GM18505 (cell line): ENCODE measurements around the gene PYM1.
A peak's percentile ranks its signal among the peaks of the same experiment; 100 is the strongest.
"Not testable (repeated sequence)": the region's sequence is repeated elsewhere in the genome, so short reads cannot be mapped to it uniquely, and the experiment has no call there.

Experiments used
- ATAC-seq: cut with Tn5 transposase; IDR thresholded peaks from one replicate; pipeline ENCODE4 v1.9.1; 2021; ENCODE audit not compliant: unreplicated experiment
- POLR2A ChIP-seq: IDR thresholded peaks from 4 replicates; pipeline ENCODE4 v1.6.1; 2011; ENCODE audit warnings: borderline replicate concordance; ENCODE audit not compliant: insufficient read depth, insufficient read length; ENCODE audit errors: extremely low read depth

PYM1 gene

DNA sequence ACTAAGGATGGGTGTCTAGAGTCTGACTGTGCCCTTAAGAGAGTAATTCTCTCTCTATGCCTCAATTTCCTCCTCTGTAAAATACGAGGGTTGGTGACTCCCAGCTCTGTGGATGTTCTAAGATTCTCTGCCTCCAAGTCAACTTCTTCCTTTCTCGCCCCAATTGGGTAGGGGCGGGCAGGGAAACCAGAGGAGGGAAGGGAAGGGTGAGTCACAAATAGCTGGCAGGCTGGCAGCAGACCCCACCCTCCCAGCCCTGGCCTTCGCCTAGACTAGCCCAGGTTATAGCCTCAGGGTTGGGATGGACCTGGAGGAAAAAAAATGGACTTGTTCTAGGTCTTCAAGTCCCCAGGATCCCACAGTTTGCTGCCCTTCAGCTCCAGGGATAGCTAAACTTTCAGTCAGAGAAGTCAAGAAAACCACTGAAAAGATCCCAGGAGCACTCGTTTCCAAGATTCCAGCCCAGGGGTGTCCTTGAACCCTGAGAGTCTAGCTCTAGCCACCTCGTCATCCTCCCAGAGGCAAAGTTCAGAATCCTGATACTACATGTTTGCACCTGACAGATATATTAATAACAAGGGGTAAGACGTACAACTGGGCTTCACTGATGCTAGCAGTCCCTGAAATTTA, 5.6 kb upstream of the PYM1 start:
- TF ChIP-seq POLR2A, result no peak
- no peak for ATAC-seq

GRCh38 chr12:55932551-55932910, 4.8 kb upstream of the PYM1 start:
- peak; percentile 34 for TF ChIP-seq POLR2A
- no peak for ATAC-seq

DNA sequence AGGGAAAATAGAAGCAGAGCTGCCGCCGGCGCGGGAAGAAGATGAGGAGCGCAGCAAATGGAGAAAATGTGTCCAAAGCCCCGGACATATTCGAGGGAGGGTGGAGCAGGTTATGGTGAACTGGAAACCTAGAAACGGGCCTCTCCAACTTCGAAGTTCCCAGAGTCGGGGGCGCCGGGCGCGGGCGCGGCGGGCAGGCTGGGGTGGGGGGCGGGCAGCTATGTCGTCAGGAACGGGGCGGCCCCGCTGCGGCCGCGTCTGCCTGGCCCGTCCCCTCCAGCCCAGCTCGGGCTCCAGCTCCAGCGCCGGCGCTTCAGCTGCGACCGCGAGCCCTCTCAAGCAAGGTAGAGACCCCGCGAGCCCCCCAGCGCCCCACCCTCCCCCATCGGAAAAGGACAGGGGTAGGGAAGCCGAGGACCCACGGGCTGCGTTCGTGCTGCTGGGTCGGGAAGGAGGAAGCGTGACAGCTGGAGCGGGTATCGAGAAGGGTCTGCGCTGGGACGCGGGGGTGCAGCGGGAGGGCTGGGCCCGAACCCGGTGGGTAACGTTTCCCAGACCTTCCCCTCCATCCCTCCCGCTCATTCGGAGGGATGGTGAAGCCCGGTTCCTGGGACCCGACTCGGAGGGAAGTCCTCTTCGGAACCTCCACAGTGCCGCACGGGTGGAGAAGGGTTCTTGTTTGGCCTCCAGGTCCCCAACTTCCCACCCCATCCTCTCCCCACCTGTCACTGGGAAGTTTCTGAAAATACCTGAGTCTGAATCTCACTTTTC, 4.3 kb upstream of the PYM1 start:
- no peak for TF ChIP-seq POLR2A
- no peak for ATAC-seq

DNA sequence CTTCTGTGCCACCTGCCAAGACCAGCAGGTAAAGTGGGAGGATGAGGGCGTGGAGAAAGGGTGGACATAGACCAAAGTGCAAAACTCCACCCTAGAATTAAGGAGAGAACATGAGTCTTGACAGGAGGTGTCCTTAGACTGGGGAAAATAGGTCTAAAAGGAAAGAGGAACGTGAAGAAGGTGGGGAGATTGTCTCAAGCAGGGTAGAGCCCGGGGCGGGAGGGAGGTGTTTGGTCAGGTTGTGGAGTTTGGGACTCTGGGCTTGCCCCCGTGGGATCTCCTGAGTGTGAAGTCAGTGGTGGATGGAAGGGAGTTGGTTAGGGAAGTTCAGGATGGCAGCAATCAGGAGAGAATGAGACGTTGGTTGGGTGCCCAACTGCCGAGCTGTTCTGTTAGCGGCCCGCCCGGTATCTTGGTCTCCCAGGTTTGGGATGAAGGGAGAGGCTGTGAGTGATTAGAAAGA, 3.7 kb upstream of the PYM1 start:
- TF ChIP-seq POLR2A, result no peak

DNA sequence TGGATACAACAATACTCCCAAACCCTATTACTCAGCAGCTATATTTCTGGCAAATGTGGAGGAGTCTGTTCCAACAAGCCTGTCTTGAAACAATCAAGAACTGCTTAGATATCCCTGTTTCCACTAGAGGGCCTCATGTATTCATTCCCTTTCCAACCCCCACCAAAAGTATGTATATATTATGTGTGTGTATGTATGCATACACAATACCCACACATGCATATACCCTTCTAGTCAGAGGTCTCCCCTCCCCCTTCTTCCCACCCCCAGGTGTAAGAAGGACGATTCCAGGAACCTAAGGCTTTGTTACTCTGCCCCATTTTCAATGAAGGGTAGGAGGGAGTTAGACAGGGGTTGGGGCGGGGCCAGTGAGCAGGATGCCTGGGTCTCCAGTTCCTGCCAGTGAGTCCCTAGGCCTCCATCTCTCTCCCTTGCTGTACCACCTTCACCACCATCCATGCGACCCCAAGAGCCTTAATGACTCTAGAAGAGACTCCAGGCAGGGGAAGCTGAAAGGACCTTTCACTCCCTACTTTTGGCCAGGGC, 3.1 kb upstream of the PYM1 start, which contains the start of gene DGKA:
TSS of gene DGKA (plus strand) at position 392 of the 546 bp plus-strand sequence. CDS start 5,342 bp downstream, outside the sequence.
- ATAC-seq, result no peak
- TF ChIP-seq POLR2A, result peak; percentile 48

More for the DNA sequence above, 3.7 kb upstream of the PYM1 start:
- no peak for ATAC-seq

DNA sequence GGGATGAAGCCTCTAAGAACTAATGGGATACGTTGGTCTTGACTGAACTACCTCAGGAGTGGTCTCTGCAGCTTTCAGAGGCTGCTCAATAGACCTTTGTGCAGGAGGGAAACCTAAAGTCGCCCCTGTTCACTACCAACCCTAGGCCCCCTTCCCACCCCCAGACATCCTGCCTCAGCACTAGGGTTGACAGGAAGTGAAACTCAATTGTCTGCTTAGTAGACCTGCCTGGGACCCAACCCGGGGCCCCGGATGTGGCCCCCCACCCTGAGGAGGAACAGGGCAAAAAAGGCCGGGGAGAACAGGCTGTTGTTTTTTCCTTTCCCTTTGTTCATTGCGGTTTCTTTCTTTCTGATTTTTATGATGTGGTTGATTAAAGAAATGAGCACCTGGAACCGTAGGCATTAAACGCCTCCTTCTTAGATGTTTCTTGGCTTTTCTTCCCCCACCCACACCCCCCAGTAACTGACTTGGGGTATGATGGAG, 1.7 kb upstream of the PYM1 start:
- ATAC-seq, result peak; percentile 38
- TF ChIP-seq POLR2A, result peak; percentile 65

GRCh38 chr12:55926738-55927587, 731 bp downstream of the PYM1 start:
- ATAC-seq, result peak; percentile 47

GRCh38 chr12:55925870-55926737, 1.6 kb downstream of the PYM1 start:
- ATAC-seq, result no peak
- no peak for TF ChIP-seq POLR2A

More at GRCh38 chr12:55926738-55927587, 731 bp downstream of the PYM1 start:
- peak; percentile 77 for TF ChIP-seq POLR2A

- TF ChIP-seq POLR2A, result no peak
- ATAC-seq, result no peak
These were observed 2.3 kb downstream of the PYM1 start for GRCh38 chr12:55925371-55925770.

GRCh38 chr12:55923648-55924047, 4.0 kb downstream of the PYM1 start:
- not testable (repeated sequence) for ATAC-seq

GRCh38 chr12:55922126-55922525, 5.6 kb downstream of the PYM1 start:
- no peak for TF ChIP-seq POLR2A
- no peak for ATAC-seq

DNA sequence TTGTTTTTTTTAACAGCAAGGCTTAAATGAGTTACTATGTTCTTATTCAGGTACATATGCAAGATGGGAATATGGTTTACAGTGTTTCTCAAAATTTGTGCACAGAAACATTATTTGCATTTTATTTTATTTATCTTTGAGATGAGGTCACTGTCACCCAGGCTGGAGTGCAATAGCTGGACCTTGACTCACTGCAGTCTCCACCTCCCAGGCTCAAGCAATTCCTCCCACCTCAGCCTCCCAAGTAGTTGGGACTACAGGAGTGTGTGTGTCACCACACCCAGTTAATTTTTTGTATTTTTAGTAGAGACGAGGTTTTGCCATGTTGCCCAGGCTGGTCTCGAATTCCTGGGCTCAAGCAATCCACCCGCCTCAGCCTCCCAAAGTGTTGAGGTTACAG, 8.7 kb downstream of the PYM1 start:
- ATAC-seq, result not testable (repeated sequence)
